ENCODE results near the gene ACKR3. TPM values are rescaled to one million over a fixed set of nuclear protein-coding genes. Genes with fewer than 3 reads are reported as not detected.

ACKR3 gene
- total RNA-seq, 1 experiment from 2014 or later: not detected

- intact Hi-C loops (cut with micrococcal nuclease; ENCODE audit: unreplicated experiment): no loop called here
- no peak for TF ChIP-seq TCF7L2 (IDR thresholded peaks at IDR 0.05; ENCODE audit: low read depth, low read length)
- TF ChIP-seq SIN3A (IDR thresholded peaks at IDR 0.05; ENCODE audit: borderline replicate concordance, insufficient read depth, low read depth, low read length): no peak
- TF ChIP-seq, protein P1, sequence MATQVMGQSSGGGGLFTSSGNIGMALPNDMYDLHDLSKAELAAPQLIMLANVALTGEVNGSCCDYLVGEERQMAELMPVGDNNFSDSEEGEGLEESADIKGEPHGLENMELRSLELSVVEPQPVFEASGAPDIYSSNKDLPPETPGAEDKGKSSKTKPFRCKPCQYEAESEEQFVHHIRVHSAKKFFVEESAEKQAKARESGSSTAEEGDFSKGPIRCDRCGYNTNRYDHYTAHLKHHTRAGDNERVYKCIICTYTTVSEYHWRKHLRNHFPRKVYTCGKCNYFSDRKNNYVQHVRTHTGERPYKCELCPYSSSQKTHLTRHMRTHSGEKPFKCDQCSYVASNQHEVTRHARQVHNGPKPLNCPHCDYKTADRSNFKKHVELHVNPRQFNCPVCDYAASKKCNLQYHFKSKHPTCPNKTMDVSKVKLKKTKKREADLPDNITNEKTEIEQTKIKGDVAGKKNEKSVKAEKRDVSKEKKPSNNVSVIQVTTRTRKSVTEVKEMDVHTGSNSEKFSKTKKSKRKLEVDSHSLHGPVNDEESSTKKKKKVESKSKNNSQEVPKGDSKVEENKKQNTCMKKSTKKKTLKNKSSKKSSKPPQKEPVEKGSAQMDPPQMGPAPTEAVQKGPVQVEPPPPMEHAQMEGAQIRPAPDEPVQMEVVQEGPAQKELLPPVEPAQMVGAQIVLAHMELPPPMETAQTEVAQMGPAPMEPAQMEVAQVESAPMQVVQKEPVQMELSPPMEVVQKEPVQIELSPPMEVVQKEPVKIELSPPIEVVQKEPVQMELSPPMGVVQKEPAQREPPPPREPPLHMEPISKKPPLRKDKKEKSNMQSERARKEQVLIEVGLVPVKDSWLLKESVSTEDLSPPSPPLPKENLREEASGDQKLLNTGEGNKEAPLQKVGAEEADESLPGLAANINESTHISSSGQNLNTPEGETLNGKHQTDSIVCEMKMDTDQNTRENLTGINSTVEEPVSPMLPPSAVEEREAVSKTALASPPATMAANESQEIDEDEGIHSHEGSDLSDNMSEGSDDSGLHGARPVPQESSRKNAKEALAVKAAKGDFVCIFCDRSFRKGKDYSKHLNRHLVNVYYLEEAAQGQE (IDR thresholded peaks at IDR 0.05; ENCODE audit: insufficient read depth in 1 of 2, low read depth in 2 of 2, low read length in 1 of 2): no peak
- TF ChIP-seq, protein P2, sequence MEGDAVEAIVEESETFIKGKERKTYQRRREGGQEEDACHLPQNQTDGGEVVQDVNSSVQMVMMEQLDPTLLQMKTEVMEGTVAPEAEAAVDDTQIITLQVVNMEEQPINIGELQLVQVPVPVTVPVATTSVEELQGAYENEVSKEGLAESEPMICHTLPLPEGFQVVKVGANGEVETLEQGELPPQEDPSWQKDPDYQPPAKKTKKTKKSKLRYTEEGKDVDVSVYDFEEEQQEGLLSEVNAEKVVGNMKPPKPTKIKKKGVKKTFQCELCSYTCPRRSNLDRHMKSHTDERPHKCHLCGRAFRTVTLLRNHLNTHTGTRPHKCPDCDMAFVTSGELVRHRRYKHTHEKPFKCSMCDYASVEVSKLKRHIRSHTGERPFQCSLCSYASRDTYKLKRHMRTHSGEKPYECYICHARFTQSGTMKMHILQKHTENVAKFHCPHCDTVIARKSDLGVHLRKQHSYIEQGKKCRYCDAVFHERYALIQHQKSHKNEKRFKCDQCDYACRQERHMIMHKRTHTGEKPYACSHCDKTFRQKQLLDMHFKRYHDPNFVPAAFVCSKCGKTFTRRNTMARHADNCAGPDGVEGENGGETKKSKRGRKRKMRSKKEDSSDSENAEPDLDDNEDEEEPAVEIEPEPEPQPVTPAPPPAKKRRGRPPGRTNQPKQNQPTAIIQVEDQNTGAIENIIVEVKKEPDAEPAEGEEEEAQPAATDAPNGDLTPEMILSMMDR (IDR thresholded peaks at IDR 0.05): no peak
- TF ChIP-seq POLR2AphosphoS5 (IDR thresholded peaks at IDR 0.05; ENCODE audit: low read depth, low read length): no peak
Measured at GRCh38 chr2:236608188-236608525, 38.5 kb downstream of the ACKR3 start.

GRCh38 chr2:236608710-236609109, 39.1 kb downstream of the ACKR3 start:
- POLR2A ChIA-PET: no interaction called here
- intact Hi-C loops (cut with micrococcal nuclease; ENCODE audit: unreplicated experiment): no loop called here
- no TSS peak for BruUV-seq (replicated peaks)

More at GRCh38 chr2:236608188-236608525, 38.5 kb downstream of the ACKR3 start:
- Histone ChIP-seq H3K4me3 (ENCODE audit: low read depth in 2 of 2, low read length in 2 of 2) (no peak overlapping the region), H3K27me3 (ENCODE audit: control insufficient read depth, insufficient read depth, low read length) (peaks cover 4% of the 10 kb centered on the region; the same call in 1 of the 2 replicates), H3K36me3 (ENCODE audit: control insufficient read depth, insufficient read depth, low read length) (no peaks in the 10 kb centered on the region), H3K27ac (ENCODE audit: low read length) (no peak overlapping the region), H3K9me3 (ENCODE audit: control insufficient read depth, insufficient read depth, low read depth, low read length) (no peaks in the 10 kb centered on the region), H3K4me1 (ENCODE audit: control insufficient read depth, insufficient read depth, low read length) (no peaks in the 10 kb centered on the region; the same call in 1 of the 2 replicates)
- ChIA-PET POLR2A (no interaction called here), CTCF (interaction anchor here (0.6 kb wide), 1 partner anchor 50 kb away, joined by 3 read pairs; no protein-coding TSS in a partner anchor)
- no TSS peak for BruUV-seq (replicated peaks)
- DNase-seq (ENCODE audit: low read depth, low spot score) (no peak), ATAC-seq (no peak)
- in situ Hi-C loops (cut with HindIII; ENCODE audit: low pct_unique_long_range_greater_than_20kb, low sequenced_read_pairs): no loop called here

More at GRCh38 chr2:236608710-236609109, 39.1 kb downstream of the ACKR3 start:
- H3K4me1 ChIP-seq (ENCODE audit: control insufficient read depth, insufficient read depth, low read length): no peaks in the 10 kb centered on the region; the same call in 1 of the 2 replicates
- peaks cover 4% of the 10 kb centered on the region; the same call in 1 of the 2 replicates for H3K27me3 ChIP-seq (ENCODE audit: control insufficient read depth, insufficient read depth, low read length)
- CTCF ChIA-PET: interaction anchor here (0.6 kb wide), 1 partner anchor 50 kb away, joined by 3 read pairs; no protein-coding TSS in a partner anchor
- in situ Hi-C loops (cut with HindIII; ENCODE audit: low pct_unique_long_range_greater_than_20kb, low sequenced_read_pairs): no loop called here
- ATAC-seq (no peak), DNase-seq (ENCODE audit: low read depth, low spot score) (no peak)
- no peaks in the 10 kb centered on the region for H3K9me3 ChIP-seq (ENCODE audit: control insufficient read depth, insufficient read depth, low read depth, low read length)
- H3K4me3 ChIP-seq (ENCODE audit: low read depth in 2 of 2, low read length in 2 of 2): no peak overlapping the region
- H3K27ac ChIP-seq (ENCODE audit: low read length): no peak overlapping the region
- TF ChIP-seq POLR2AphosphoS5 (IDR thresholded peaks at IDR 0.05; ENCODE audit: low read depth, low read length) (no peak), TCF7L2 (IDR thresholded peaks at IDR 0.05; ENCODE audit: low read depth, low read length) (no peak), SIN3A (IDR thresholded peaks at IDR 0.05; ENCODE audit: borderline replicate concordance, insufficient read depth, low read depth, low read length) (no peak)
- TF ChIP-seq, protein P1 (IDR thresholded peaks at IDR 0.05; ENCODE audit: insufficient read depth in 1 of 2, low read depth in 2 of 2, low read length in 1 of 2): no peak
- TF ChIP-seq, protein P2 (IDR thresholded peaks at IDR 0.05): no peak
- no peaks in the 10 kb centered on the region for H3K36me3 ChIP-seq (ENCODE audit: control insufficient read depth, insufficient read depth, low read length)
